IMR-90 (cell line): ENCODE measurements around the gene CUBN. TPM values are rescaled to one million over a fixed set of nuclear protein-coding genes. Genes with fewer than 3 reads are reported as not detected.

Source experiments
- ATAC-seq: fragments of 200-7000 bp; cut with Tn5 transposase; 2 replicates; pipeline ENCODE4 v1.9.1; 2020; ENCODE audit warnings: low read depth, mild to moderate bottlenecking, moderate library complexity
- BruUV-seq: library from RNA; stranded (reverse); fragments of 400-500 nt; replicated peaks from 2 replicates; lab custom pipeline; 2021; lab: Mats Ljungman, UMichigan
- CTCF ChIA-PET: fragments of 300-600 bp; formaldehyde crosslinking; extraction: SDS; loops from one replicate; lab custom pipeline; 2021; ENCODE audit warnings: antibody characterized with exemption; lab: Yijun Ruan, JAX
- POLR2A ChIA-PET: fragments of 300-600 bp; sonication (Branson Sonifier 250); formaldehyde crosslinking; loops from one replicate; lab custom pipeline; 2022; ENCODE audit warnings: antibody characterized with exemption; ENCODE audit not compliant: unreplicated experiment; lab: Charles Lee
- DNase-seq: peaks from one replicate; pipeline ENCODE4 v3.0.0; 2013
- H2AFZ ChIP-seq: replicated peaks from 2 replicates; pipeline ENCODE3; 2013; ENCODE audit warnings: low read length, mild to moderate bottlenecking; ENCODE audit not compliant: poor library complexity
- H2AK5ac ChIP-seq: 2 replicates; pipeline ENCODE4 v1.6.1; 2013; ENCODE audit warnings: low read depth, low read length, inconsistent platforms
- H2AK9ac ChIP-seq: replicated peaks from 2 replicates; pipeline ENCODE3; 2013; ENCODE audit warnings: mild to moderate bottlenecking, low read depth, low read length, moderate library complexity; ENCODE audit not compliant: poor library complexity
- H2BK120ac ChIP-seq: 2 replicates; pipeline ENCODE4 v1.6.1; 2013; ENCODE audit warnings: low read depth, low read length, inconsistent platforms
- H2BK15ac ChIP-seq: 3 replicates; pipeline ENCODE4 v1.6.1; 2013; ENCODE audit warnings: low read depth, low read length, inconsistent platforms
- H2BK20ac ChIP-seq: 2 replicates; pipeline ENCODE4 v1.6.1; 2013; ENCODE audit warnings: low read depth, mild to moderate bottlenecking, inconsistent platforms, low read length, moderate library complexity
- H2BK5ac ChIP-seq: 2 replicates; pipeline ENCODE4 v1.6.1; 2013; ENCODE audit warnings: mild to moderate bottlenecking, low read depth, low read length, inconsistent platforms; ENCODE audit not compliant: poor library complexity, severe bottlenecking
- H3K14ac ChIP-seq: replicated peaks from 2 replicates; pipeline ENCODE4 v1.6.1; 2013; ENCODE audit warnings: low read depth, low read length, inconsistent platforms
- H3K18ac ChIP-seq: 2 replicates; pipeline ENCODE4 v1.6.1; 2013; ENCODE audit warnings: low read depth, low read length, control low read depth
- H3K23ac ChIP-seq: 2 replicates; pipeline ENCODE4 v1.6.1; 2013; ENCODE audit warnings: low read depth, low read length, inconsistent platforms
- H3K27ac ChIP-seq: 2 replicates; pipeline ENCODE4 v1.5.1; 2013; ENCODE audit warnings: mild to moderate bottlenecking, control low read depth, low read length; ENCODE audit not compliant: insufficient read depth
- H3K27me3 ChIP-seq: 2 replicates; pipeline ENCODE4 v1.6.1; 2013; ENCODE audit warnings: low read length; ENCODE audit not compliant: control insufficient read depth, insufficient read depth
- H3K36me3 ChIP-seq: 2 replicates; pipeline ENCODE4 v1.6.1; 2013; ENCODE audit warnings: low read length, mixed read lengths; ENCODE audit not compliant: control insufficient read depth, insufficient read depth
- H3K4ac ChIP-seq: 2 replicates; pipeline ENCODE4 v1.6.1; 2013; ENCODE audit warnings: low read depth, low read length, inconsistent platforms
- H3K4me1 ChIP-seq: 2 replicates; pipeline ENCODE4 v1.6.1; 2013; ENCODE audit warnings: low read length, mixed read lengths; ENCODE audit not compliant: control insufficient read depth, insufficient read depth
- H3K4me2 ChIP-seq: 2 replicates; pipeline ENCODE4 v1.6.1; 2013; ENCODE audit warnings: low read depth, mild to moderate bottlenecking, control low read depth, low read length, moderate library complexity
- H3K4me3 ChIP-seq: 2 replicates; pipeline ENCODE4 v1.5.1; 2013; ENCODE audit warnings: low read depth, mild to moderate bottlenecking, control low read depth, low read length, moderate library complexity; ENCODE audit not compliant: insufficient read depth
- H3K56ac ChIP-seq: 2 replicates; pipeline ENCODE4 v1.6.1; 2013; ENCODE audit warnings: low read length, inconsistent platforms; ENCODE audit not compliant: insufficient read depth; ENCODE audit errors: extremely low read depth
- H3K79me1 ChIP-seq, 2 experiments: 2 replicates each; pipeline ENCODE4 v1.6.1; 2013; ENCODE audit warnings: low read length in 2 of 2, inconsistent platforms in 1 of 2, low read depth in 1 of 2
- H3K9ac ChIP-seq: 2 replicates; pipeline ENCODE4 v1.6.1; 2013; ENCODE audit warnings: low read depth, low read length, control low read depth
- H3K9me1 ChIP-seq: 2 replicates; pipeline ENCODE4 v1.6.1; 2013; ENCODE audit warnings: low read length, inconsistent platforms; ENCODE audit not compliant: insufficient read depth
- H3K9me3 ChIP-seq: 2 replicates; pipeline ENCODE4 v1.6.1; 2013; ENCODE audit warnings: low read length; ENCODE audit not compliant: control insufficient read depth, insufficient read depth
- H4K20me1 ChIP-seq: 2 replicates; pipeline ENCODE4 v1.6.1; 2013; ENCODE audit warnings: low read length, inconsistent platforms; ENCODE audit not compliant: insufficient read depth
- H4K5ac ChIP-seq: 2 replicates; pipeline ENCODE4 v1.6.1; 2013; ENCODE audit warnings: mild to moderate bottlenecking, low read depth, low read length, control low read depth
- H4K8ac ChIP-seq, 2 experiments: 2 replicates each; pipeline ENCODE4 v1.6.1; 2013; ENCODE audit warnings: low read depth in 2 of 2, low read length in 2 of 2, control low read depth in 1 of 2, inconsistent platforms in 1 of 2
- H4K91ac ChIP-seq: 2 replicates; pipeline ENCODE4 v1.6.1; 2013; ENCODE audit warnings: low read depth, low read length, inconsistent platforms; ENCODE audit not compliant: insufficient read depth
- CTCF ChIP-seq: conservative IDR thresholded peaks from 2 replicates; pipeline ENCODE4 v1.5.1; 2012; ENCODE audit warnings: mild to moderate bottlenecking, low read depth, low read length, improper control_type of control experiment
- MAFK ChIP-seq: IDR thresholded peaks from 2 replicates; pipeline ENCODE4 v1.6.1; 2012; ENCODE audit warnings: low read depth, low read length, improper control_type of control experiment
- MAZ ChIP-seq: IDR thresholded peaks from 2 replicates; pipeline ENCODE4 v1.6.1; 2012; ENCODE audit warnings: low read depth, mild to moderate bottlenecking, low read length, improper control_type of control experiment, moderate library complexity, borderline replicate concordance
- NFE2L2 ChIP-seq: fragments of 150-350 bp; IDR thresholded peaks from 2 replicates; pipeline ENCODE4 v1.6.1; 2016; ENCODE audit warnings: low read depth, mild to moderate bottlenecking, low read length
- POLR2A ChIP-seq: IDR thresholded peaks from 2 replicates; pipeline ENCODE4 v1.6.1; 2012; ENCODE audit warnings: mild to moderate bottlenecking, low read depth, low read length
- WGBS, 2 experiments: methylation state at CpG; one replicate each; pipeline versions ENCODE4 v1.1.5 to v1.1.7; 2013; ENCODE audit warnings: missing lambda C conversion rate in 2 of 2; ENCODE audit not compliant: insufficient read length in 1 of 2; ENCODE audit errors: extremely low coverage in 2 of 2; 5-methylcytosine and 5-hydroxymethylcytosine counted together
- dilution Hi-C: fragments of 300-500 bp; cut with HindIII; formaldehyde crosslinking; loops from one replicate; pipeline ENCODE4 v1.14.3; 2018; ENCODE audit warnings: low sequenced_read_pairs; ENCODE audit not compliant: unreplicated experiment
- in situ Hi-C: fragments of 300-500 bp; cut with MboI; formaldehyde crosslinking; loops from 3 replicates; pipeline ENCODE4 v1.14.3; 2019; ENCODE audit warnings: low sequenced_read_pairs, inconsistent platforms, mixed read lengths
- intact Hi-C: fragments of 100-400 bp; cut with micrococcal nuclease; formaldehyde crosslinking; loops from 2 replicates; pipeline ENCODE4 v1.10.0; 2022
- polyA plus RNA-seq, 3 experiments: library from polyadenylated mRNA; depleted of rRNA; stranded (reverse); fragments of >200 nt; gene quantifications; 2 replicates each; pipeline ENCODE4 v1.2.3, GENCODE V29; 2012; ENCODE audit warnings: low replicate concordance in 1 of 3
- total RNA-seq: library from RNA; depleted of rRNA; stranded (reverse); fragments of >200 nt; gene quantifications from 2 replicates; pipeline ENCODE4 v1.2.3, GENCODE V29; 2012

Gene CUBN
- total and polyA plus RNA-seq, 2 of the 4 experiments (the other 2 are of a cell fraction), result 0.19 to 0.54 TPM

- Histone ChIP-seq H3K27ac (no peak overlapping the region), H4K5ac (no peak overlapping the region), H4K91ac (no peak overlapping the region), H4K8ac (peak overlapping the region in 1 of 2 experiments; percentile 17; a peak in 2 of 4 replicates), H4K20me1 (no peaks in the 10 kb centered on the region), H3K4me3 (no peak overlapping the region), H3K9ac (no peak overlapping the region), H3K36me3 (no peaks in the 10 kb centered on the region), H3K27me3 (no peaks in the 10 kb centered on the region), H3K14ac (no peak overlapping the region; the same call in 1 of the 2 replicates), H3K79me1 (peaks cover 0 to 12% of the 10 kb centered on the region in 2 experiments; a peak in 2 of 4 replicates), H2AFZ (no peak overlapping the region), H2AK5ac (peak overlapping the region; percentile 49; the same call in 1 of the 2 replicates), H3K9me1 (peaks cover 8% of the 10 kb centered on the region; the same call in 1 of the 2 replicates), H3K4me2 (no peak overlapping the region), H2BK5ac (no peak overlapping the region), H3K56ac (no peak overlapping the region), H2BK20ac (peak overlapping the region; percentile 79; the same call in 1 of the 2 replicates), H3K4ac (peak overlapping the region; percentile 5; the same call in 1 of the 2 replicates), H3K4me1 (peaks cover 12% of the 10 kb centered on the region), H3K9me3 (no peaks in the 10 kb centered on the region), H2AK9ac (no peak overlapping the region), H3K23ac (0 out of 2 replicates have a peak overlapping the region, but pooled peaks have one; percentile 10), H2BK120ac (peak overlapping the region; percentile 56; the same call in 1 of the 2 replicates), H3K18ac (no peak overlapping the region), H2BK15ac (peak overlapping the region; percentile 47; the same call in 1 of the 3 replicates)
- DNase-seq (peak; percentile 25), ATAC-seq (no peak)
- WGBS, 2 experiments, result no CpG with 5 or more reads among the region's 10 CpGs
- dilution Hi-C loops, result no loop called here
- intact Hi-C loops, result loop anchor here (2.0 kb wide), 1 partner anchor 19 kb away; no protein-coding TSS in a partner anchor
- BruUV-seq, result no TSS peak
- no peak for TF ChIP-seq CTCF
- TF ChIP-seq NFE2L2, result no peak
- no peak for TF ChIP-seq MAFK
- TF ChIP-seq POLR2A, result no peak
- no peak for TF ChIP-seq MAZ
- in situ Hi-C loops, result no loop called here
- ChIA-PET POLR2A (interaction anchor here (1.3 kb wide), 1 partner anchor 55 kb away, joined by 3 read pairs; no protein-coding TSS in a partner anchor), CTCF (no interaction called here)
Measured at GRCh38 chr10:17021656-17022465, 107.8 kb downstream of the CUBN start.
